Osteoblast (primary cell): ENCODE results near the gene DGAT2L6. TPM values are rescaled to one million over a fixed set of nuclear protein-coding genes. Genes with fewer than 3 reads are reported as not detected.

Experiments
- DNase-seq: peaks from one replicate; pipeline ENCODE4 v3.0.0; 2011; ENCODE audit warnings: low spot score, mixed read lengths; ENCODE audit not compliant: insufficient read length; ENCODE audit errors: missing footprints
- H2AFZ ChIP-seq: 2 replicates; pipeline ENCODE4 v1.6.0; 2011; ENCODE audit warnings: mild to moderate bottlenecking, low read length
- H3K27ac ChIP-seq: 2 replicates; pipeline ENCODE4 v1.5.1; 2011; ENCODE audit warnings: mild to moderate bottlenecking, low read depth, low read length, moderate library complexity
- H3K27me3 ChIP-seq: 2 replicates; pipeline ENCODE4 v1.6.0; 2012; ENCODE audit warnings: mild to moderate bottlenecking, control low read depth, inconsistent platforms, low read length, moderate library complexity; ENCODE audit not compliant: insufficient read depth
- H3K36me3 ChIP-seq: 2 replicates; pipeline ENCODE4 v1.5.1; 2011; ENCODE audit warnings: mild to moderate bottlenecking, low read length, control low read depth, moderate library complexity; ENCODE audit not compliant: insufficient read depth
- H3K4me1 ChIP-seq: 2 replicates; pipeline ENCODE4 v1.5.1; 2011; ENCODE audit warnings: mild to moderate bottlenecking, low read length, control low read depth, moderate library complexity; ENCODE audit not compliant: insufficient read depth
- H3K4me2 ChIP-seq: 2 replicates; pipeline ENCODE4 v1.6.0; 2011; ENCODE audit warnings: mild to moderate bottlenecking, low read length; ENCODE audit not compliant: insufficient read depth
- H3K4me3 ChIP-seq: fragments of 200-600 bp; sonication (generic); 3 replicates; pipeline ENCODE4 v1.5.1; 2012; ENCODE audit warnings: mild to moderate bottlenecking, low read length, inconsistent platforms; ENCODE audit not compliant: insufficient read depth
- H3K79me2 ChIP-seq: 2 replicates; pipeline ENCODE4 v1.6.0; 2012; ENCODE audit warnings: mild to moderate bottlenecking, low read length, control low read depth, inconsistent platforms; ENCODE audit not compliant: insufficient read depth
- H3K9me3 ChIP-seq: 2 replicates; pipeline ENCODE4 v1.5.1; 2011; ENCODE audit warnings: low read depth, low read length, control low read depth
- H4K20me1 ChIP-seq: 2 replicates; pipeline ENCODE4 v1.6.0; 2012; ENCODE audit warnings: mild to moderate bottlenecking, low read length, control low read depth; ENCODE audit not compliant: insufficient read depth
- total RNA-seq: library from RNA; depleted of rRNA; stranded (reverse); fragments of >200 nt; gene quantifications from 2 replicates; pipeline ENCODE4 v1.2.3, GENCODE V29; 2012
- TF ChIP-seq, protein P1 (sequence below): IDR thresholded peaks from 2 replicates; pipeline ENCODE4 v1.5.1; 2011; ENCODE audit warnings: mild to moderate bottlenecking, low read depth, low read length, moderate library complexity; ENCODE audit errors: extremely low read depth

DGAT2L6 gene
- total RNA-seq, 1 donor: not detected

DNA sequence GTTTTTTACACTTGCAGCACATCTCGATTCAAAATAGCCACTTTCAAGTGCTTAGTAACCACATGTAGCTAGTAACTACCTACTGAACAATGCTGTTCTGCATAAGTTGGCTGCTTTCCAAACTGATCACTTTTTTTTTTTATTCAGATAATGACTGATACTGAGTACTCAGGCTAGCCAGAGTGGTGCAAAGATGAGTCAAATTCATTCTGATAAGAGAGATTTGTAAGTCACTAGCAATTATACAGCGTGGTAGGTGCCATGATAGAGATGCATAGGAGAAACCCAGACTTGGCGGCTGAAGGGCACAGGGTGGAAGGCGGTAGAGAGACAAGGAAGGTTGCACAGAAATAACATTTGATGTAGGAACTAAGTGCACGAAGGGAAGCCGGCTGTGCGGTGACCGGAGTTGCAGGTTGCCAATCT, 44.4 kb upstream of the DGAT2L6 start:
- peaks cover 19% of the 10 kb centered on the region for H3K4me1 ChIP-seq
- H3K4me3 ChIP-seq: peak overlapping the region; percentile 74
- peak overlapping the region; percentile 80 for H2AFZ ChIP-seq
- H3K36me3 ChIP-seq: peaks cover 13% of the 10 kb centered on the region
- TF ChIP-seq, protein P1, sequence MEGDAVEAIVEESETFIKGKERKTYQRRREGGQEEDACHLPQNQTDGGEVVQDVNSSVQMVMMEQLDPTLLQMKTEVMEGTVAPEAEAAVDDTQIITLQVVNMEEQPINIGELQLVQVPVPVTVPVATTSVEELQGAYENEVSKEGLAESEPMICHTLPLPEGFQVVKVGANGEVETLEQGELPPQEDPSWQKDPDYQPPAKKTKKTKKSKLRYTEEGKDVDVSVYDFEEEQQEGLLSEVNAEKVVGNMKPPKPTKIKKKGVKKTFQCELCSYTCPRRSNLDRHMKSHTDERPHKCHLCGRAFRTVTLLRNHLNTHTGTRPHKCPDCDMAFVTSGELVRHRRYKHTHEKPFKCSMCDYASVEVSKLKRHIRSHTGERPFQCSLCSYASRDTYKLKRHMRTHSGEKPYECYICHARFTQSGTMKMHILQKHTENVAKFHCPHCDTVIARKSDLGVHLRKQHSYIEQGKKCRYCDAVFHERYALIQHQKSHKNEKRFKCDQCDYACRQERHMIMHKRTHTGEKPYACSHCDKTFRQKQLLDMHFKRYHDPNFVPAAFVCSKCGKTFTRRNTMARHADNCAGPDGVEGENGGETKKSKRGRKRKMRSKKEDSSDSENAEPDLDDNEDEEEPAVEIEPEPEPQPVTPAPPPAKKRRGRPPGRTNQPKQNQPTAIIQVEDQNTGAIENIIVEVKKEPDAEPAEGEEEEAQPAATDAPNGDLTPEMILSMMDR: no peak
- H4K20me1 ChIP-seq: no peaks in the 10 kb centered on the region
- H3K4me2 ChIP-seq: peak overlapping the region; percentile 90
- H3K79me2 ChIP-seq: peaks cover 23% of the 10 kb centered on the region
- H3K27ac ChIP-seq: peak overlapping the region; percentile 90
- no peaks in the 10 kb centered on the region for H3K9me3 ChIP-seq
- H3K27me3 ChIP-seq: no peaks in the 10 kb centered on the region
- DNase-seq: no peak

DNA sequence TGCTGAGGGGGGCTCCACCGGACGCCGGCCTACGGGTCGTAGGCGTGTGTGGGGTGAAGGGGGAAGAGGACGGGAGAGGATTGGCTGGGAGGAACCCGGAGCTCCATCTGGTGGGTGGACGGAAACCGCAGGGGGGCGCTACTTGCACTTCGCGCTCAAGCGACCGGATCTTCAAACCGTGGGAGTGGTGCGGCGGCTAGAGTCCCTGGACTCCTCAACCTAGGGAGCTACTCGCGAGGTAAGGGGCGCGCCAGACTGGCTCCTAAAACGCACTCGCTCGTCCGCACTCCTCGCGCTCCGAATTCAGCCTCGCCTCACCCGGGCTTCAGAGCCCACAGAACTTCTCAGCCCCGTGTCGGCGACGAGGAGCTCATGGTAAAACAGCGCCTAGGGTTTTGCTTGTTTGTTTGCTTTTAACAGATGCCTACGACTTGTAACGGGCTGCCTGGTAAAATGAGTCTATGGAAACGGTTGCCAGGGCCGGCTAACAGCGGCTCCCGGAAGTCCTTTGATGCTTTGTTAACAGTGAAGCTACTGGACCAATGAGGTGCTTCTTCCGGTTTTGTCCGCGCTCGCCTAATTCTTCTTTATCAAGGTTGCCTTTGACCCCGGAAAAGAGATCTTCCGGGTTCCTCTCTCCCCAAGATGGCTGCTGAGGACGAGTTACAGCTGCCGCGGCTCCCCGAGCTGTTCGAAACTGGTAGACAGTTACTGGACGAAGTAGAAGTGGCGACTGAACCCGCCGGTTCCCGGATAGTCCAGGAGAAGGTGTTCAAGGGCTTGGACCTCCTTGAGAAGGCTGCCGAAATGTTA, 43.8 kb upstream of the DGAT2L6 start, which contains the start of gene IGBP1:
IGBP1 (plus strand) TSS at position 145 of the 813 bp plus-strand sequence; CDS start at position 646, 501 bp downstream.
- H3K27ac ChIP-seq: peak within 1 kb of the TSS; percentile 90
- TF ChIP-seq, protein P1: peak; percentile 55
- H2AFZ ChIP-seq: peak within 1 kb of the TSS; percentile 80
- H3K4me3 ChIP-seq: peak within 1 kb of the TSS; percentile 74
- peak within 1 kb of the TSS; percentile 90 for H3K4me2 ChIP-seq
- H3K79me2 ChIP-seq: peaks cover 23% of the 10 kb centered on the region
- peak; percentile 89 for DNase-seq
- H3K9me3 ChIP-seq: no peaks in the 10 kb centered on the region
- no peaks in the 10 kb centered on the region for H3K27me3 ChIP-seq
- H4K20me1 ChIP-seq: no peaks in the 10 kb centered on the region
- peaks cover 13% of the 10 kb centered on the region for H3K36me3 ChIP-seq
- H3K4me1 ChIP-seq: peaks cover 19% of the 10 kb centered on the region

DNA sequence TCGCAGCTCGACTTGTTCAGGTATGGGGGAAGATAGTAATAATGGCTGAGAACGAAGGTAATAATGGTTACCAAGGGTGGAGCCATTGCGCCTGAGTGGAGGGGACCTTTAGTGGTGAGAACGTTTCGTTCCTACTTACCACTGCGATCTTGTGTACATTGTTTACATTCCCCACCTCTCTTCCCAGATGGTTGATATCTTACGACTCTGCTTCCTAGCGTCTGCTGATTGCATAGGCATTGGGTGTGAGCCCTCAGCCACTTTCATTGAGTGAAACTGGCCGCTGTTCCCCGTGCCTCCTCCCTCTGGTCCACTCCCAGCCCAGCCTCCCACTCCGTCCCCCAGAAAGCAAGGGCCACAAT, 43.2 kb upstream of the DGAT2L6 start:
- H3K4me1 ChIP-seq: peaks cover 15% of the 10 kb centered on the region
- peaks cover 23% of the 10 kb centered on the region for H3K79me2 ChIP-seq
- H3K4me2 ChIP-seq: peak overlapping the region; percentile 90
- peak overlapping the region; percentile 90 for H3K27ac ChIP-seq
- TF ChIP-seq, protein P1: no peak
- peaks cover 13% of the 10 kb centered on the region for H3K36me3 ChIP-seq
- H2AFZ ChIP-seq: peak overlapping the region; percentile 80
- DNase-seq: peak; percentile 62
- no peaks in the 10 kb centered on the region for H3K9me3 ChIP-seq
- H4K20me1 ChIP-seq: no peaks in the 10 kb centered on the region
- H3K27me3 ChIP-seq: no peaks in the 10 kb centered on the region
- peak overlapping the region; percentile 74 for H3K4me3 ChIP-seq

DNA sequence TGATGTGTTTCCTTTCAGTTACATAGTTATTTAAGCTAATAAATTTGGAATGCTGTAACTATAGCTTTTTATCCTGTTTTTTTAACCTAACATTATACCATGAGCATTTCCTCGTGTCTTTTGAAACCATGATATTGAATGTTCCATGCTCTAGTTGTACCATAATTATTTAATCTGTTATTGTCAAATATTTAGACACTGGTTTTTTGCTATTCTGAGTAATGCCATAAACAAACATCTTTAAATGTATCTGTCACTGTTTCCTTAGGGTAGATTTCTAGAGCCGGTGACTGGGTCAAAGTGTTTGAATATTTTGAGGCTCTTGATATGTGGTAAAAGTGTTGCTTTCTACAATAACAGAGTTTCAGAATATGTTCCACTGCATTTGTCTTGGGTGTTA, 38.7 kb upstream of the DGAT2L6 start:
- peaks cover 13% of the 10 kb centered on the region for H3K36me3 ChIP-seq
- TF ChIP-seq, protein P1: no peak
- no peak overlapping the region for H2AFZ ChIP-seq
- no peak overlapping the region for H3K4me2 ChIP-seq
- no peak overlapping the region for H3K27ac ChIP-seq
- no peak overlapping the region for H3K4me3 ChIP-seq
- H3K4me1 ChIP-seq: peaks cover 11% of the 10 kb centered on the region
- peaks cover 23% of the 10 kb centered on the region for H3K79me2 ChIP-seq
- DNase-seq: no peak
- H4K20me1 ChIP-seq: no peaks in the 10 kb centered on the region
- H3K27me3 ChIP-seq: peaks cover 11% of the 10 kb centered on the region
- H3K9me3 ChIP-seq: no peaks in the 10 kb centered on the region
